ENCODE measurements around the gene GRB10.

The GRB10 gene

GRCh38 chr7:50674896-50675835 is 107.5 kb downstream of the GRB10 start:
- H3K4me3 ChIP-seq (ENCODE audit: low read depth, low read length): no peak overlapping the region
- TF ChIP-seq CTCF (IDR thresholded peaks at IDR 0.05; ENCODE audit: low read depth, low read length, missing control alignments): no peak
- DNase-seq (ENCODE audit: low read depth): no peak

- no peak for TF ChIP-seq CTCF (IDR thresholded peaks at IDR 0.05; ENCODE audit: low read depth, low read length, missing control alignments)
- H3K4me3 ChIP-seq (ENCODE audit: low read depth, low read length): no peak overlapping the region
- DNase-seq (ENCODE audit: low read depth): no peak
Observed at GRCh38 chr7:50674299-50674698, 108.4 kb downstream of the GRB10 start.

GRCh38 chr7:50673096-50673495 is 109.6 kb downstream of the GRB10 start:
- no peak for TF ChIP-seq CTCF (IDR thresholded peaks at IDR 0.05; ENCODE audit: low read depth, low read length, missing control alignments)
- DNase-seq (ENCODE audit: low read depth): no peak
- no peak overlapping the region for H3K4me3 ChIP-seq (ENCODE audit: low read depth, low read length)

- no peak for DNase-seq (ENCODE audit: low read depth)
- no peak for TF ChIP-seq CTCF (IDR thresholded peaks at IDR 0.05; ENCODE audit: low read depth, low read length, missing control alignments)
- no peak overlapping the region for H3K4me3 ChIP-seq (ENCODE audit: low read depth, low read length)
Observed at GRCh38 chr7:50672045-50672444, 110.7 kb downstream of the GRB10 start.

- no peak for DNase-seq (ENCODE audit: low read depth)
- no peak overlapping the region for H3K4me3 ChIP-seq (ENCODE audit: low read depth, low read length)
- TF ChIP-seq CTCF (IDR thresholded peaks at IDR 0.05; ENCODE audit: low read depth, low read length, missing control alignments): no peak
Observed at GRCh38 chr7:50671386-50671785, 111.3 kb downstream of the GRB10 start.

- TF ChIP-seq CTCF (IDR thresholded peaks at IDR 0.05; ENCODE audit: low read depth, low read length, missing control alignments): no peak
- no peak overlapping the region for H3K4me3 ChIP-seq (ENCODE audit: low read depth, low read length)
- DNase-seq (ENCODE audit: low read depth): no peak
Observed at GRCh38 chr7:50669890-50670289, 112.8 kb downstream of the GRB10 start.

- DNase-seq (ENCODE audit: low read depth): no peak
- TF ChIP-seq CTCF (IDR thresholded peaks at IDR 0.05; ENCODE audit: low read depth, low read length, missing control alignments): no peak
- no peak overlapping the region for H3K4me3 ChIP-seq (ENCODE audit: low read depth, low read length)
Observed at GRCh38 chr7:50667789-50668226, 114.9 kb downstream of the GRB10 start.

All from GM12864 (cell line).